HG03066 (cell line): ENCODE measurements around the gene CIB1.

Source experiments
- ATAC-seq: cut with Tn5 transposase; IDR thresholded peaks from one replicate; pipeline ENCODE4 v1.9.1; 2021; ENCODE audit warnings: low read depth; ENCODE audit not compliant: unreplicated experiment

CIB1 gene

DNA sequence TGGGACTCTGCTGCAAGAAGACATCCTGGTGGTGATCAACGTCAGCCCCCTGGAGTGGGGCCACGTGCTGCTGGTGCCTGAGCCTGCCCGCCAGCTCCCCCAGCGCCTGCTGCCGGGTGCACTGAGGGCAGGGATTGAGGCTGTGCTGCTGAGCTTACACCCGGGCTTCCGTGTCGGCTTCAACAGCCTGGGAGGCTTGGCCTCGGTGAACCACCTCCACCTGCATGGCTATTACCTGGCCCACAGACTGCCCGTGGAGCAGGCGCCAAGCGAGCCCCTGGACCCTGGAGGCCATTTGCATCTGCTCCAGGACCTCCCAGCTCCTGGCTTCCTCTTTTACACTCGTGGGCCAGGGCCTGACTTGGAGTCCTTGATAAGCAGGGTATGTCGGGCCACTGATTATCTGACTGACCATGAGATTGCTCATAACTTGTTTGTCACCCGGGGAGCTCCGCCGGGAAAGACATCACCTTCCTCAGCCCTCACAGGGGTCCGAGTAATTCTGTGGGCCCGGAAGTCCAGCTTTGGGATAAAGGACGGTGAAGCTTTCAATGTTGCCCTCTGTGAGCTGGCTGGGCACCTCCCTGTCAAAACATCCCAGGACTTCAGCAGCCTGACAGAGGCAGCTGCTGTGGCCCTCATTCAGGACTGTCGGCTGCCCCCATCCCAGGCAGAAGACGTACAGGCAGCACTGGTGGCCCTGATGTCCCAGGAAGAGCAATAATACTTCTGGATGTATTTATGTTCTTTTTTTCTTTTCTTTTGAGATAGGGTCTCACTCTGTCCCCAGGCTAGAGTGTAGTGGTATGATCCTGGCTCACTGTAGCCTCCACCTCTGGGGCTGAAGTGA, 7.8 kb upstream of the CIB1 start:
- no peak for ATAC-seq

DNA sequence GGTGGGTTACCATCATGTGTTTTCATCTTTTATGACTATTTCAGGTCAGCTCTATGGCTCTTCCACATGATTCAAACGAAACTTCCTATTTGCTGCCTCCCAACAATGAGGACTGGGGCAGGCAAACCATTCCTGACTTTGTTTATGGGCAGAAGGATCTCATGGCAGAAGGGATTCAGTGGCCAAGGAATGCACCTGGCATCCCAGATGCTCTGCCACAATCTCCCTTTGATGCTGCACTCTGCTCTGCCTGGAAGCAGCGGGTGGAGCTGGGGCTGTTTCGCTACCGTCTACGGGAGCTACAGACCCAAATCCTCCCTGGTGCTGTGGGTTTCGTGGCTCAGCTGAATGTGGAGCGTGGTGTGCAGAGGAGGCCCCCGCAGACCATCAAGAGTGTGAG, 7.1 kb upstream of the CIB1 start:
- no peak for ATAC-seq

DNA sequence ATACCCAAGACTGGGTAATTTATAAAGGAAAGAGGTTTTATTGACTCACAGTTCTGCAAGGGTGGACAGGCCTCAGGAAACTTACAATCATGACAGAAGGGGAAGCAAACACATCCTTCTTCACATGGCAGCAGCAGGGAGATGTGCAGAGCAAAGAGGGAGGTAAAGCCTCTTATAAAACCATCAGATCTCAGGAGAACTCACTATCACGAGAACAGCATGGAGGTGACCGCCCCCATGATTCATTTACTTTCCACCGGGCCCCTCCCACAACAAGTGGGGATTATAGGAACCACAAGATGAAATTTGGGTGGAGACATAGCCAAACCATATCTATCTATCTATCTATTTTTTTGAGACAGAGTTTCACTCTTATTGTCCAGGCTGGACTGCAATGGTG, 5.6 kb upstream of the CIB1 start:
- no peak for ATAC-seq

DNA sequence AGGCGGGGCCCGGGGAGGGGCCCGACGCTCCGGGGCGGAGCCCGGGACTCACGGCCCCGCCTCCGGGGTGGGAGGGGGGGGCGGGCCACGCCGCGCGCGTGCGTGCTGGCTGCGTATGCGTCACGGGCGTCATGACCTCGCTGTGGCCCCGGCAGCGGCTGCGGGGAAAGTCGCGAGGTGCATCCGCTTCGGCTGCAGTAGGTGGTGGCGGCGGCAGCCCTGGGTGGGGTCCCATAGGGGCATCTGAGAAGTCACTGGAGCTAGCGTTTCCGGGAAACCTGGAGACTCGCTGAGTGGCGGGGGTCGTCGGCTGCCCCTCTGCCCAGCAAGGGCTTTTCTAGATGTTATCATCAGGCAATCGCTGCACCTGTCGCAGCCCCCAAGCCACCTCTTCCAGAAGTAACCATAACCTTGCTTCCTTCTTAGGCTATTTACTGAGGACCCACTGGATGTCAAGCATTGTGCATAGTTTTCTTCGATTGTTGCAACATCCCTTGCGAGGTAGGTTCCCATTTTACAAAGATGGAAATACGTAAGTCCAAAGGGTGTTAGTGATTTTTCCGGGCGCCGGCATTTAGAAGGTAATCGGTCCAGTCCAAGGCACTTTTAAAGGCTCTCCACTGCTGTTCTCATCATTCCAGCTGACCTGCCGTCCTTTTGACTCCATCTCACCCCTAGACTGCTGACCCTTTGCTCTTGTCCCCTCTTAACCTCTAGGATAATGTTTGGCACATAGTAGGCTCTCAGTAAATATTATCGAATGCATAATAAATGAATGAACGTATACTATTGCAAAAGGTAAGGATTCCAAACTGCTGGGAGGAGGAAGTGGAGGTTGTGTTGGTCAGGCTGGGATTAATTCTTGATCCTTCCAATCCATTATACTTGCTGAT, 601 bp upstream of the CIB1 start, which contains the start of gene GDPGP1:
TSS of gene GDPGP1 (plus strand) at position 114 of the 893 bp plus-strand sequence. CDS start 6,700 bp downstream, outside the sequence.
- peak; percentile 52 for ATAC-seq

DNA sequence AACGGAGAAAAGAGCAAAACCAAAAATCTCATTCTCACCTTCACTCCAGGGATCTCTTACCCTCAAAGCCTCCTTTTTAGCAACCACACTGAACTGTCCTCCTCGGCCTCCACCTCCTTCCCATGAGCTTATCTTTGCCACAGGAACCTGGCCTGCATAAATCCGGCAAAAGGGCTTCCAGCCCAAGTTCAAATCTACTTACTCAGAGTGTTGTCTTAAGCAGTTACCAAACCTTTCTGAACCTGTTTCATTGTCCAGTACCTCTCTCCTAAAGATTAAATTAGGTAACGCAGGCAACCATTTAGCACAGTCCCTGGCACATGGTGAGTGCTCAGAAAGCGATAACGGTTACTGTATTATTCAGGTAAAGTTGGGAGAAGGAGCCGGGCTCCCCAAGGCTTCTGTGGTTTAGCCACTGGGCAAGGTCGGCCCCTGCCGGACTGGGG, 777 bp downstream of the CIB1 start:
- ATAC-seq = no peak

DNA sequence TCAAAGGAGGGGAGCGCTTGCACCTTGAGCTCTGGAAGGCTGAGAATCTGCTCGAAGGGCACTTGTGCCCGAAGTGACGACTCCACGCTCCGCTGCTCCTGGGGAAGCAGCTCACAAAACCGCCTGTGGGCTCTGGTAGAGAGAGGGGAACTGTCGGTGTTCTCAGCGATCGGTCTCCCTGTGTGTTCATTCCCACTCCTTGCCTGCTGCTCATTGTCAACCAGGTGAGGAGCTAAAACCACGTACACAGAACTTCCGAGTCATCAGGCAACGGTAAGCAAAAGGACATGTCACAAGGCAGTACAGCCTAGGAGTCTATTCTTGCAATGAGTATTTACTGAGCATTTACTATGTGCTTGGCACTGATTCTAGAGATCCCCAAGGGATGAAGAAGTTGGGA, 1.5 kb downstream of the CIB1 start:
- ATAC-seq = no peak

DNA sequence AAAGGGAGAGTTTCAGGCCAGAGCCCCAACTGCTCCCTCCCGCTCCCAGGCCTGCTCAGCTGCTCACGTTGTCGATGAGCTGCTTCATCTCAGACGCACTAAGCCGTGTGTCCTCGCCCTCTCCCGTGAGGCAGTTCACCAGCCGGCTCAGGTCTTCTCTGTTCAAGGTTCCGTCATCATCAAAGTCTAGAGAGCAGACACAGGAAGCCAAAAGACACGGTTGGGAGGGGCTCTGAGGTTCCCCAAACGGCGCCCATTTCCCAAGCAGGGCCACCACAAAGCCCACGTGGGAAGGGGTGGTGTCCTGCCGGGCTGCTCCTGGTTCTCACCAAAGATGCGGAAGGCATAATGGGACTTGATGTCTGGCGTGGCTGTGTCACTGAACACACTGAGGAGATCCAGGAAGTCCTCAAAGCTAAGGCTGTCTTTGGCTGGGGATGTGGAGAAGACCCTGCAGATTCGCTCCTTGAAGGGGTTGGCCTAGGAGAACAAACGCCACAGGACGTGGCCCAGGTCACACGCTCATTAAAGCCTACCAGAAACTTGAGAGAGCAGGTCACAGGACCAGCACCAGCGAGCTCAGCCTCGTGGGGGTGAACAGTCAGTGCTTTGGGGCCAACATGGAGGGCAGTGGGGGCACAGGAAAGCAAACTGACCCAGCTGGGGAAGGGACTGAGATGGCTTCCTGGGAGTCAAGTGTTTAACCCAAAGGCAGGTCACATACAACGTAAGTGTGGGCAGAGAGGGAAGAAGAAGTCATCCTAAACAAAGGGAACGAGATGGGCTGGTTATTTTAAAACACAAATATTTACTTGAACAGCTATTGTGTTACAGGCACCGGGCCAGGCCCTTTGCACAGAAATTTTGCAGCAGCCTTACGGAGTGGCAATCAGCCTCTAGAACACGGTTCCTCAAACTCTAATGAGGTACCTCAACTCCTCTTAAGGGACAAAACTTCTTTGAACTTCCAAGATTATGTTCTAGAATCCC, 2.4 kb downstream of the CIB1 start:
- no peak for ATAC-seq

DNA sequence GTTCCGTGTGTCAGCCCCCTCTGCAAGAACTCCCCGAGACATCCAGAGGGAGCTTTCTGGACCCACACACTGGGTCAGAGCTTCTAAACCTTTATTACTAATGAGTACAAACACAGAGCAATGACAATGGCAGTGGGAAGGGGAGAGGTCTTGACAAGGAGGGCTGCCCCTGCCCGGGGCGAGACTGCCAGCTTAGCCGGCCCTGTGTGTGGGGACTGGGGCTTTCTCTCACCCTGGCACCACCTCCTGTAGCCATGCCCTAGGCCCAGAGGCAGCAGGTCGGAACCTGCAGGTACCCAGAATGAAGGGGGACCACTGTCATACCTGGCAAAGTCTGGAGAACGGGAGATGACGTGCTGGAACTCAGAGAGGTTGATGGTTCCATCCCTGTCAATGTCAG, 3.1 kb downstream of the CIB1 start:
- ATAC-seq = no peak

DNA sequence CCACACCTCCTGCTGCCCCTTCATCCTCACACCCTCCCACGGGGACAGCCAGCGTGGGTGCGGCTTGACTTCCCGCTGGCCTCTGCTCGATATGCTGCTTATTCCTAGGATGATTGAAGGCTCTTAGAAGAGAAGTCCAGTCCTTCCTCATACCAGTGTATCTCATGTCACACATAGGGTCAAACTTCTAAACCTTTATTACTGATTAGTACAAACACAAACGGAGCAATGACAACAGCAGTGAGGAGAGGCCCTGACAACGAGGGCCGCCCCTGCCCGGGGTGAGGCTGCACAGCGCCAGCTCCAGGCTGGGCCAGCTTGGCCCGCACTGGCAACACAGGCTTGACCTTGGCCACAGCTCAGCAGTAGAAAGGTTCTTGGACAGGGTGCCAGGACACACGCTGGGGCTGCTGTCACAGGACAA, 3.7 kb downstream of the CIB1 start:
- ATAC-seq = no peak

DNA sequence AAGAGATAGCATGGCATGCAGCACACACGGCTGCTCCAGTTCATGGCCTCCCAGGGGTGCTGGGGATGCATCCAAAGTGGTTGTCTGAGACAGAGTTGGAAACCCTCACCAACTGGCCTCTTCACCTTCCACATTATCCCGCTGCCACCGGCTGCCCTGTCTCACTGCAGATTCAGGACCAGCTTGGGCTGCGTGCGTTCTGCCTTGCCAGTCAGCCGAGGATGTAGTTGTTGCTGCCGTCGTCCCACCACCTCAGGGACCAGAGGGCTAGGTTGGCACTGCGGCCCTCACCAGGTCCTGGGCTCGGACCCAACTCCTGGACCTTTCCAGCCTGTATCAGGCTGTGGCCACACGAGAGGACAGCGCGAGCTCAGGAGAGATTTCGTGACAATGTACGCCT, 4.8 kb downstream of the CIB1 start:
- no peak for ATAC-seq

DNA sequence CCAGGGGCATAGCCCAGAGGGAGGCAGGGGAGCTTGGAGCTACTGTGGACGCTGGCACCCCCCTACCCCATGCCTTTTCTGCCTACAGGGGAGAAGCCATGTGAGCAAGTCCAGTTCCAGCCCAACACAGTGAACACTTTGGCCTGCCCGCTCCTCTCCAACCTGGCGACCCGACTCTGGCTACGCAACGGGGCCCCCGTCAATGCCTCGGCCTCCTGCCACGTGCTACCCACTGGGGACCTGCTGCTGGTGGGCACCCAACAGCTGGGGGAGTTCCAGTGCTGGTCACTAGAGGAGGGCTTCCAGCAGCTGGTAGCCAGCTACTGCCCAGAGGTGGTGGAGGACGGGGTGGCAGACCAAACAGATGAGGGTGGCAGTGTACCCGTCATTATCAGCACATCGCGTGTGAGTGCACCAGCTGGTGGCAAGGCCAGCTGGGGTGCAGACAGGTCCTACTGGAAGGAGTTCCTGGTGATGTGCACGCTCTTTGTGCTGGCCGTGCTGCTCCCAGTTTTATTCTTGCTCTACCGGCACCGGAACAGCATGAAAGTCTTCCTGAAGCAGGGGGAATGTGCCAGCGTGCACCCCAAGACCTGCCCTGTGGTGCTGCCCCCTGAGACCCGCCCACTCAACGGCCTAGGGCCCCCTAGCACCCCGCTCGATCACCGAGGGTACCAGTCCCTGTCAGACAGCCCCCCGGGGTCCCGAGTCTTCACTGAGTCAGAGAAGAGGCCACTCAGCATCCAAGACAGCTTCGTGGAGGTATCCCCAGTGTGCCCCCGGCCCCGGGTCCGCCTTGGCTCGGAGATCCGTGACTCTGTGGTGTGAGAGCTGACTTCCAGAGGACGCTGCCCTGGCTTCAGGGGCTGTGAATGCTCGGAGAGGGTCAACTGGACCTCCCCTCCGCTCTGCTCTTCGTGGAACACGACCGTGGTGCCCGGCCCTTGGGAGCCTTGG, 5.6 kb downstream of the CIB1 start:
- ATAC-seq = no peak

DNA sequence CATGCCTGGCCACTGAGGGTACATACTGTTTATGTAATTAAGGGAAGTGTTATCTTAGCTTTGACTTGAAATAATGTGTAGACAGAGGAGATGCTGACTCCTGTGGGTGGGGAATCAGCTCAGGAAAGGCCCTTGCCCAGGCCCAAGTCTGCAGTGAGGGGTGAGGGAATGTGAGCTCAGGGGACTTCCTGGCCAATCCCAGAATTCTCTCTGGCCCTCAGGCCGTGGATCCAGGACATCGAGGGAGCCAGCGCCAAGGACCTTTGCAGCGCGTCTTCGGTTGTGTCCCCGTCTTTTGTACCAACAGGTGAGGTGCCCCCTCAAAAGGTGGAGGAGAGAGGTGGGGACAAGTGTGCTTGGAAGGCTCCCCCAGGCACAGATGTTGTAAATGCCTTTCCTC, 6.4 kb downstream of the CIB1 start:
- ATAC-seq = no peak

DNA sequence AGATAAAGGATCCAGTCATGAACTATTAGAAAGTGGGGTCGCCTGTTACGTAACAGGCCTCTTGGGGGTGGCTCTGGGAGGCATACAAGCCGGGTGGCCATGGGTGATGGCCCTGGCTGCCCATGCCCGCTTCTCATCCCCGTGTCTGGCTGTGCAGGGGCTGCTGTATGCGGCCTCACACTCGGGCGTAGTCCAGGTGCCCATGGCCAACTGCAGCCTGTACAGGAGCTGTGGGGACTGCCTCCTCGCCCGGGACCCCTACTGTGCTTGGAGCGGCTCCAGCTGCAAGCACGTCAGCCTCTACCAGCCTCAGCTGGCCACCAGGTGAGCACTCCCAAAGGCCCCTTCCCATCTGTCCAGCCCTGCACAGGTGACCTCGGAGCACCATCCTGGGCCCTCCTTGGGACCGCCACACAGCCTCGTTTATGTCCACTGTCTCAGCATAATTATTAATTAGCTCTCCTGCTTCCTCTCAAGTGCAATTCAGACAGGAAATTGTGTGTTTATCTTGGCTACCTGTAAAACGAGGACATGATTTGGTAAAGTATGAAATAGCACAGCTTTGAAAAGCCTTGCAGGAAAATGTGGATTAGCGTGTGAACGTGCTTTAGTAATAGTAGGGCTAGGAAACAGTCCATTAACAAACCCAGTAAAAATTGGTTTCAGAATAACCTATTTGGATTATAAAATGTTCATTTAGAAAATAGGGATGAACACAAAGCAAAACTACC, 8.1 kb downstream of the CIB1 start:
- ATAC-seq = no peak

DNA sequence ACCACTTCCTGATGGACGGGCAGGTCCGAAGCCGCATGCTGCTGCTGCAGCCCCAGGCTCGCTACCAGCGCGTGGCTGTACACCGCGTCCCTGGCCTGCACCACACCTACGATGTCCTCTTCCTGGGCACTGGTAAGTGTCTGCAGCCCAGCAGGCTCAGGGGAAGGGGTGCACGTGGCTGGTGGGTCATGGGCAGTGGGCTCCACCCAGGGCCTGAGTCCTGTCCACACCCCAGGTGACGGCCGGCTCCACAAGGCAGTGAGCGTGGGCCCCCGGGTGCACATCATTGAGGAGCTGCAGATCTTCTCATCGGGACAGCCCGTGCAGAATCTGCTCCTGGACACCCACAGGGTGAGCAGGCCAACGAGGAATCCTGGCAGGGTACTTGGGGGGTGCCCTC, 8.7 kb downstream of the CIB1 start:
- no peak for ATAC-seq

DNA sequence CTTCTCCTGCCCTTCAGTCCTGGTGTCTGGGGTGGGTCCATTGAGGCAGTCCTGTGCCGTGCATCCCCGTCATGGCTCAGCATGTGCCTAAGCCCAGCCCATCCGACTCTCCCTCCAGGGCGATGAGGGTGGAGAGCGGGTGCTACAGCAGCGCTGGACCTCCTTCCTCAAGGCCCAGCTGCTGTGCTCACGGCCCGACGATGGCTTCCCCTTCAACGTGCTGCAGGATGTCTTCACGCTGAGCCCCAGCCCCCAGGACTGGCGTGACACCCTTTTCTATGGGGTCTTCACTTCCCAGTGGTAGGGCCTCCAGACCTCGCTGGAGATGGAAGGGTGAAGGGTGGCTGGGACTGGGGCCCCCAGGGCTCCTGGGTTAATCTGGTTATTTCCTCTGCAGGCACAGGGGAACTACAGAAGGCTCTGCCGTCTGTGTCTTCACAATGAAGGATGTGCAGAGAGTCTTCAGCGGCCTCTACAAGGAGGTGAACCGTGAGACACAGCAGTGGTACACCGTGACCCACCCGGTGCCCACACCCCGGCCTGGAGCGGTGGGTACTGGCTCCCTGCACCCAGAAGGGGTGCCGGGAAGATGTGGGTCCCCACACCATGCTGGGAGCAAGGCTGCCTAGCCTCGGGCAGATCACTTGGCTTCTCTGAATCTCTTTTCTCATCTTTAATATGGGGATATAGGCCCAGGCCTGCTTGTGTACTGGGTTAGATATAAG, 10.1 kb downstream of the CIB1 start:
- no peak for ATAC-seq

DNA sequence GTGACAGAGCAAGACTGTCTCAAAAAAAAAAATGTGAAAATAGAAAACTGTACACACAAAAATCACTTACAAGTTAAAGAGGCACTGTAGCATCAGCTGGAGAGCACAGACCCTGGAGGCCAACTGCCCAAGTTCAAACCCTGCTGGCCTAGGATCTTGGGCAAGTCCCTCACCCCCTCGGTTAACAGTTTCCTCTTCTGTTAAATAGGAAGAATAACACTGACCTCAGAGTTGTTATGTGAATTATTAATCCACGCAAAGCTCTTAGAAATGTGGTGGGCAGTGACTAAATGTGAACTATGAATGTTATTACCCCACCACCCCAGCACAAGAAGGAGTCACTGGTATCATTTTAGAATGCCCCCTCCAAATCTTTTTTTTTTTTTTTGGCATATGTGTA, 11.2 kb downstream of the CIB1 start:
- no peak for ATAC-seq

DNA sequence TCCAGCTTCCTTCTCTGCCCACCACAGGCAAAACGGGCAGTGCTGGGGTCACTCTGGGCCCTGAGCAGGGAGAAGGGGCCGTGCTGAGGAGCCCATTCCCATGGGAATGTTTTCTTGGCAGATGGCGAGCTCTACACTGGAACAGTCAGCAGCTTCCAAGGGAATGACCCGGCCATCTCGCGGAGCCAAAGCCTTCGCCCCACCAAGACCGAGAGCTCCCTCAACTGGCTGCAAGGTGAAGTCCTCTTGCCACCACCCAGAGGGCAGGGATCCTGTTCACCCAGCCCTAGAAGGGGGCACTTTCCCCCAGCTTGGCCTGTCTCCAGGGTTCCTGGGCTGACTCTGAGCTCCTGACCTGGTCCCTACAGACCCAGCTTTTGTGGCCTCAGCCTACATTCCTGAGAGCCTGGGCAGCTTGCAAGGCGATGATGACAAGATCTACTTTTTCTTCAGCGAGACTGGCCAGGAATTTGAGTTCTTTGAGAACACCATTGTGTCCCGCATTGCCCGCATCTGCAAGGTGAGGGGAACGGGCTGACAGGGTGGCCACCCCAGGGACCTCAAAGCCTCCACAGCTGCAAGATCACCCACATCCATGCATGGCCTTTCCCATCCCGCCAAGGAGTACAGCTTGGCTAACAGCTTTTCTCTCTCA, 12.4 kb downstream of the CIB1 start:
- ATAC-seq = no peak
